A549 (cell line): ENCODE results near the gene NOS1. TPM values are rescaled to one million over a fixed set of nuclear protein-coding genes. Genes with fewer than 3 reads are reported as not detected.

ENCODE experiments used
- ATAC-seq, 2 experiments: fragments of 200-7000 bp in 1 of 2; fragments of >200 bp in 1 of 2; cut with Nextera tagmentation in 1 of 2; cut with Tn5 transposase in 1 of 2; 3 replicates each; pipeline versions ENCODE4 v1.8.0 to v1.9.1; 2018 to 2020; ENCODE audit warnings: mild to moderate bottlenecking in 1 of 2, moderate library complexity in 1 of 2
- CTCF ChIA-PET: fragments of 300-600 bp; sonication (Branson Sonifier 250); formaldehyde crosslinking; extraction: SDS; loops from one replicate; lab custom pipeline; 2021; ENCODE audit warnings: antibody characterized with exemption, inconsistent platforms; lab: Yijun Ruan, JAX
- POLR2A ChIA-PET: fragments of 350-600 bp; formaldehyde crosslinking; extraction: SDS; loops from one replicate; lab custom pipeline; 2021; ENCODE audit warnings: antibody characterized with exemption, inconsistent platforms; lab: Yijun Ruan, JAX
- DNase-seq, 2 experiments: peaks; one replicate each; pipeline versions ENCODE4 v3.0.0 to v3.0.0-alpha.2; 2011 to 2016; ENCODE audit warnings: low read depth in 1 of 2, low spot score in 1 of 2
- FAIRE-seq: peaks from 2 replicates; lab custom pipeline; 2011; peaks lifted over from hg19 to GRCh38; lab: Jason Lieb, UNC
- H3K27ac ChIP-seq, 2 experiments: fragments of >200 bp; sonication (Bioruptor Twin); formaldehyde crosslinking; 3 replicates each; pipeline ENCODE4 v1.5.1; 2016 to 2017
- H3K4me1 ChIP-seq: fragments of >200 bp; sonication (Bioruptor Twin); formaldehyde crosslinking; 3 replicates; pipeline ENCODE4 v1.6.1; 2016
- H3K4me2 ChIP-seq: fragments of >200 bp; sonication (Bioruptor Twin); formaldehyde crosslinking; 3 replicates; pipeline ENCODE4 v1.6.1; 2016
- H3K4me3 ChIP-seq: fragments of >200 bp; sonication (Bioruptor Twin); formaldehyde crosslinking; 3 replicates; pipeline ENCODE4 v1.5.1; 2016
- H3K9me3 ChIP-seq: fragments of >200 bp; sonication (Bioruptor Twin); formaldehyde crosslinking; 3 replicates; pipeline ENCODE4 v1.6.1; 2016
- ATOH8 ChIP-seq: fragments of 250-450 bp; sonication (Bioruptor Pico); IDR thresholded peaks from 2 replicates; pipeline ENCODE4 v1.5.0; 2020; ENCODE audit warnings: low read depth, mild to moderate bottlenecking, moderate library complexity
- CBX8 ChIP-seq: fragments of 200-600 bp; sonication (generic); IDR thresholded peaks from 2 replicates; pipeline ENCODE4 v1.6.1; 2016
- CTCF ChIP-seq: fragments of >200 bp; sonication (Bioruptor Twin); formaldehyde crosslinking; IDR thresholded peaks from 3 replicates; pipeline ENCODE4 v1.5.1; 2016
- E2F6 ChIP-seq: IDR thresholded peaks from 2 replicates; pipeline ENCODE4 v1.6.1; 2012; ENCODE audit warnings: low read depth, borderline replicate concordance
- ELK1 ChIP-seq: fragments of 150-350 bp; IDR thresholded peaks from 2 replicates; pipeline ENCODE4 v1.6.1; 2014; ENCODE audit warnings: low read depth, mild to moderate bottlenecking, low read length
- FOXS1 ChIP-seq: fragments of 250-450 bp; sonication (Bioruptor Pico); IDR thresholded peaks from 2 replicates; pipeline ENCODE4 v1.5.0; 2020; ENCODE audit warnings: mild to moderate bottlenecking, moderate library complexity
- HES2 ChIP-seq: fragments of >200 bp; sonication (Bioruptor Twin); formaldehyde crosslinking; IDR thresholded peaks from 2 replicates; pipeline ENCODE4 v1.6.1; 2016
- KDM1A ChIP-seq: fragments of 200-600 bp; sonication (generic); IDR thresholded peaks from 2 replicates; pipeline ENCODE4 v1.6.1; 2016; ENCODE audit warnings: low read depth, mild to moderate bottlenecking
- MYC ChIP-seq: IDR thresholded peaks from 2 replicates; pipeline ENCODE4 v1.6.1; 2012; ENCODE audit warnings: mild to moderate bottlenecking, inconsistent platforms, low read length, improper control_type of control experiment, borderline replicate concordance
- PHF8 ChIP-seq: fragments of 200-600 bp; sonication (generic); IDR thresholded peaks from 2 replicates; pipeline ENCODE4 v1.6.1; 2016; ENCODE audit warnings: low read depth, mild to moderate bottlenecking, antibody characterized with exemption, moderate library complexity, borderline replicate concordance
- POLR2A ChIP-seq: IDR thresholded peaks from 2 replicates; pipeline ENCODE4 v1.6.1; 2012; ENCODE audit warnings: mild to moderate bottlenecking, low read length
- REST ChIP-seq: fragments of 200-600 bp; sonication (generic); IDR thresholded peaks from 2 replicates; pipeline ENCODE4 v1.6.1; 2016; ENCODE audit warnings: antibody characterized with exemption, mild to moderate bottlenecking, moderate library complexity
- RNF2 ChIP-seq: fragments of 200-600 bp; sonication (generic); IDR thresholded peaks from 2 replicates; pipeline ENCODE4 v1.6.1; 2016; ENCODE audit warnings: low read depth, mild to moderate bottlenecking, antibody characterized with exemption, moderate library complexity, borderline replicate concordance
- SMC3 ChIP-seq: fragments of >200 bp; sonication (Bioruptor Twin); formaldehyde crosslinking; IDR thresholded peaks from 3 replicates; pipeline ENCODE4 v1.6.1; 2018; ENCODE audit warnings: inconsistent platforms
- TFCP2L1 ChIP-seq: fragments of 250-450 bp; sonication (Bioruptor Pico); IDR thresholded peaks from 2 replicates; pipeline ENCODE4 v1.5.0; 2021; ENCODE audit warnings: mild to moderate bottlenecking
- WGBS: methylation state at CpG from one replicate; pipeline ENCODE4 v1.1.6; 2017; ENCODE audit errors: missing lambda C conversion rate; 5-methylcytosine and 5-hydroxymethylcytosine counted together
- polyA plus RNA-seq, 4 experiments: library from polyadenylated mRNA; depleted of rRNA in 3 of 4; stranded (reverse); fragments of >200 nt; fragmentation: RNase III in 1 of 4; extraction: RNeasy Plus Mini Kit Qiagen cat#74134 plus additional on column Dnase treatment in 1 of 4; gene quantifications; 2 replicates in 3 of 4; 3 replicates in 1 of 4; pipeline ENCODE4 v1.2.3, GENCODE V29; 2011 to 2017

Gene NOS1
- polyA plus RNA-seq, 2 of the 4 experiments (the other 2 are of a cell fraction): 0.10 to 0.39 TPM

- 85% methylated on average over 11 of the region's 11 CpGs for WGBS
- ATAC-seq (no peak; a peak in 1 of 6 replicates), FAIRE-seq (no peak), DNase-seq (no peak)
- ChIA-PET CTCF (interaction anchor here (0.6 kb wide), 1 partner anchor 59 kb away, joined by 3 read pairs; no protein-coding TSS in a partner anchor), POLR2A (no interaction called here)
- Histone ChIP-seq H3K27ac (no peak overlapping the region), H3K9me3 (0 out of 3 replicates have a peak, but pooled peaks cover 3% of the 10 kb centered on the region), H3K4me1 (no peaks in the 10 kb centered on the region), H3K4me2 (no peak overlapping the region), H3K4me3 (no peak overlapping the region)
- TF ChIP-seq POLR2A (no peak), HES2 (no peak), KDM1A (no peak), CBX8 (no peak), ATOH8 (CRISPR knock-in tag) (no peak), RNF2 (no peak), SMC3 (no peak), TFCP2L1 (CRISPR knock-in tag) (no peak)
Observed at GRCh38 chr12:117298648-117299225, 62.7 kb downstream of the NOS1 start.

- WGBS: 84% methylated on average over 7 of the region's 7 CpGs
- 0 out of 3 replicates have a peak, but pooled peaks cover 3% of the 10 kb centered on the region for H3K9me3 ChIP-seq
- H3K4me2 ChIP-seq: no peak overlapping the region
- POLR2A ChIA-PET: no interaction called here
- DNase-seq: no peak
- no peak for TF ChIP-seq REST
- TF ChIP-seq MYC: no peak
- no peak for TF ChIP-seq POLR2A
- TF ChIP-seq PHF8: no peak
- no peak for TF ChIP-seq E2F6
- no peak for TF ChIP-seq ELK1
- no peak for TF ChIP-seq CTCF
- no peak for TF ChIP-seq FOXS1 (CRISPR knock-in tag)
- TF ChIP-seq, all 56 proteins: peak for 0
- CTCF ChIA-PET: interaction anchor here (1.8 kb wide), 1 partner anchor 62 kb away, joined by 5 read pairs; no protein-coding TSS in a partner anchor
- H3K27ac ChIP-seq: no peak overlapping the region
- no peaks in the 10 kb centered on the region for H3K4me1 ChIP-seq
- no peak for FAIRE-seq
- H3K4me3 ChIP-seq: no peak overlapping the region
- ATAC-seq: no peak
Observed at GRCh38 chr12:117298191-117298590, 63.2 kb downstream of the NOS1 start.
